CD4-positive, alpha-beta T cell (primary cell): ENCODE measurements around the gene NFKB1. TPM values are rescaled to one million over a fixed set of nuclear protein-coding genes. Genes with fewer than 3 reads are reported as not detected.

Source experiments
- ATAC-seq: fragments of 200-7000 bp; cut with Tn5 transposase; one replicate; pipeline ENCODE4 v1.10.0; 2022; ENCODE audit warnings: mild to moderate bottlenecking; ENCODE audit not compliant: poor library complexity
- CTCF ChIA-PET: fragments of 350-600 bp; sonication (Branson Sonifier 250); formaldehyde crosslinking; loops from one replicate; lab custom pipeline; 2021; ENCODE audit warnings: antibody characterized with exemption, inconsistent platforms; lab: Charles Lee
- POLR2A ChIA-PET: fragments of 350-600 bp; sonication (Branson Sonifier 250); formaldehyde crosslinking; loops from one replicate; lab custom pipeline; 2021; ENCODE audit warnings: antibody characterized with exemption, inconsistent platforms; lab: Charles Lee
- DNase-seq, 14 experiments: peaks; one replicate each; pipeline ENCODE4 v3.0.0-alpha.2; 2013 to 2020; ENCODE audit warnings: mixed read lengths in 2 of 14
- H3K27ac ChIP-seq, 2 donors: one replicate each; pipeline versions ENCODE4 v1.5.1 to v1.7.0; 2013; ENCODE audit warnings: low read length in 2 of 2, low read depth in 1 of 2, mild to moderate bottlenecking in 1 of 2
- H3K27me3 ChIP-seq, 2 experiments: 1 replicate in 1 of 2; 2 replicates in 1 of 2; pipeline versions ENCODE4 v1.6.1 to v1.7.0; 2013; ENCODE audit warnings: low read length in 2 of 2, control low read depth in 1 of 2, mild to moderate bottlenecking in 1 of 2, moderate library complexity in 1 of 2; ENCODE audit not compliant: insufficient read depth in 2 of 2, control insufficient read depth in 1 of 2
- H3K36me3 ChIP-seq: one replicate; pipeline ENCODE4 v1.6.1; 2013; ENCODE audit warnings: low read length, control low read depth; ENCODE audit not compliant: insufficient read depth
- H3K4me1 ChIP-seq: one replicate; pipeline ENCODE4 v1.6.1; 2013; ENCODE audit warnings: low read length, control low read depth; ENCODE audit not compliant: insufficient read depth
- H3K4me3 ChIP-seq: one replicate; pipeline ENCODE4 v1.5.1; 2013; ENCODE audit warnings: mild to moderate bottlenecking, low read length, moderate library complexity
- H3K9me3 ChIP-seq, 2 experiments: 1 replicate in 1 of 2; 2 replicates in 1 of 2; pipeline versions ENCODE4 v1.6.1 to v1.7.0; 2013; ENCODE audit warnings: low read length in 2 of 2, mild to moderate bottlenecking in 2 of 2, control low read depth in 1 of 2, moderate library complexity in 1 of 2; ENCODE audit not compliant: control insufficient read depth in 1 of 2, insufficient read depth in 1 of 2
- H3K27ac Mint-ChIP-seq: one replicate; pipeline ENCODE4 v1.8.0; 2020; ENCODE audit warnings: mixed read lengths
- H3K27me3 Mint-ChIP-seq: one replicate; pipeline ENCODE4 v1.8.0; 2021; ENCODE audit warnings: mixed read lengths
- H3K36me3 Mint-ChIP-seq: one replicate; pipeline ENCODE4 v1.8.0; 2021; ENCODE audit warnings: low read depth, mixed read lengths
- H3K4me1 Mint-ChIP-seq: one replicate; pipeline ENCODE4 v1.8.0; 2021; ENCODE audit warnings: low read depth, mixed read lengths
- H3K4me3 Mint-ChIP-seq: one replicate; pipeline ENCODE4 v1.8.0; 2020; ENCODE audit warnings: mild to moderate bottlenecking, mixed read lengths
- H3K9me3 Mint-ChIP-seq: one replicate; pipeline ENCODE4 v1.8.0; 2020; ENCODE audit warnings: mixed read lengths
- CTCF ChIP-seq: fragments of 200-600 bp; IDR thresholded peaks from one replicate; pipeline ENCODE4 v1.8.0; 2022; ENCODE audit warnings: antibody characterized with exemption, mild to moderate bottlenecking
- intact Hi-C, 2 experiments: fragments of 100-400 bp; cut with DNase I in 1 of 2; cut with micrococcal nuclease in 1 of 2; formaldehyde crosslinking; loops; one replicate each; pipeline versions ENCODE4 v1.15.1 to v1.9.0; 2023 to 2025; cut with DNase I, micrococcal nuclease
- total RNA-seq, 174 experiments: library from RNA in 2 of 174; stranded (reverse) in 2 of 174; gene quantifications; one replicate each; pipeline ENCODE4 v1.2.3 and lab custom pipeline; 2021 to 2026

NFKB1 gene
- total RNA-seq, 2 experiments from 2014 or later: 134 TPM

GRCh38 chr4:102594000-102594399, 92.8 kb downstream of the NFKB1 start:
- Mint-ChIP-seq H3K4me1 (peaks cover 90% of the 10 kb centered on the region), H3K9me3 (peaks cover 3% of the 10 kb centered on the region), H3K4me3 (no peak overlapping the region), H3K36me3 (peaks cover 96% of the 10 kb centered on the region), H3K27ac (peak overlapping the region; percentile 74), H3K27me3 (no peaks in the 10 kb centered on the region)
- DNase-seq (peak in 1 of 14 experiments; percentile 34), ATAC-seq (no peak)
- Histone ChIP-seq H3K4me1 (peaks cover 29% of the 10 kb centered on the region), H3K27ac (peak overlapping the region in 1 of 2 donors; percentile 23), H3K36me3 (peaks cover 56% of the 10 kb centered on the region), H3K27me3 (no peaks in the 10 kb centered on the region), H3K9me3 (no peaks in the 10 kb centered on the region), H3K4me3 (no peak overlapping the region)
- ChIA-PET CTCF (no interaction called here), POLR2A (interaction anchor here (1.4 kb wide), 1 partner anchor 24 kb away, joined by 4 read pairs; no protein-coding TSS in a partner anchor)
- TF ChIP-seq CTCF: no peak
- intact Hi-C loops: loop anchor here in 1 of 2 experiments (1.0 kb wide), 1 partner anchor 18 kb away; no protein-coding TSS in a partner anchor

GRCh38 chr4:102596532-102596931, 95.4 kb downstream of the NFKB1 start:
- intact Hi-C loops: loop anchor here (2.0 to 5.0 kb wide), 4 partner anchors 26 to 74 kb away; no protein-coding TSS in a partner anchor
- H3K27me3 ChIP-seq: no peaks in the 10 kb centered on the region
- H3K36me3 Mint-ChIP-seq: peaks cover 95% of the 10 kb centered on the region
- ATAC-seq (no peak), DNase-seq (no peak)
- peaks cover 3% of the 10 kb centered on the region for H3K9me3 Mint-ChIP-seq
- H3K4me3 Mint-ChIP-seq: peak overlapping the region; percentile 31
- no peak overlapping the region for H3K27ac ChIP-seq
- ChIA-PET POLR2A (interaction anchor here (1.2 kb wide), 1 partner anchor 77 kb away, joined by 3 read pairs; no protein-coding TSS in a partner anchor), CTCF (no interaction called here)
- no peaks in the 10 kb centered on the region for H3K9me3 ChIP-seq
- peak overlapping the region; percentile 45 for H3K27ac Mint-ChIP-seq
- no peaks in the 10 kb centered on the region for H3K27me3 Mint-ChIP-seq
- peaks cover 90% of the 10 kb centered on the region for H3K4me1 Mint-ChIP-seq
- TF ChIP-seq CTCF: no peak
- no peak overlapping the region for H3K4me3 ChIP-seq
- H3K4me1 ChIP-seq: peaks cover 39% of the 10 kb centered on the region
- peaks cover 64% of the 10 kb centered on the region for H3K36me3 ChIP-seq

- H3K9me3 Mint-ChIP-seq: no peaks in the 10 kb centered on the region
- Histone ChIP-seq H3K4me3 (no peak overlapping the region), H3K27ac (peak overlapping the region in 1 of 2 donors; percentile 63), H3K9me3 (no peaks in the 10 kb centered on the region), H3K27me3 (no peaks in the 10 kb centered on the region), H3K36me3 (peaks cover 73% of the 10 kb centered on the region), H3K4me1 (peaks cover 36% of the 10 kb centered on the region)
- peak overlapping the region; percentile 32 for H3K4me3 Mint-ChIP-seq
- ATAC-seq (peak; percentile 89), DNase-seq (peak in 3 of 14 experiments; percentile 61 to 86 (median 69))
- peaks cover 74% of the 10 kb centered on the region for H3K4me1 Mint-ChIP-seq
- no peaks in the 10 kb centered on the region for H3K27me3 Mint-ChIP-seq
- peaks cover 90% of the 10 kb centered on the region for H3K36me3 Mint-ChIP-seq
- intact Hi-C loops: loop anchor here in 1 of 2 experiments (1.0 to 5.0 kb wide), 4 partner anchors 15 to 76 kb away; no protein-coding TSS in a partner anchor
- peak overlapping the region; percentile 82 for H3K27ac Mint-ChIP-seq
- CTCF ChIA-PET: interaction anchor here (1.0 kb wide), 1 partner anchor 148 kb away, joined by 3 read pairs; no protein-coding TSS in a partner anchor
- POLR2A ChIA-PET: interaction anchor here (0.6 to 2.2 kb wide), 6 partner anchors 13 to 98 kb away, joined by 3 to 8 read pairs (median 4); partner anchors contain the start of gene NFKB1
- no peak for TF ChIP-seq CTCF
Measured at GRCh38 chr4:102598086-102598761, 97.1 kb downstream of the NFKB1 start.
